K562 (cell line): ENCODE results near the gene ZNF646. TPM values are rescaled to one million over a fixed set of nuclear protein-coding genes. Genes with fewer than 3 reads are reported as not detected.

Experiments used
- ATF1 ChIP-seq, 2 experiments: fragments of 450-650 bp in 1 of 2; IDR thresholded peaks; 2 replicates each; pipeline ENCODE4 v1.6.1; 2016; ENCODE audit warnings: missing compliant biosample characterization in 1 of 2, missing genetic modification characterization in 1 of 2
- CBX2 ChIP-seq: fragments of 200-600 bp; sonication (generic); IDR thresholded peaks from one replicate; pipeline ENCODE4 v1.6.1; 2012; ENCODE audit warnings: mild to moderate bottlenecking, low read length, inconsistent platforms; ENCODE audit not compliant: insufficient read depth, poor library complexity, severe bottlenecking
- CREB3 ChIP-seq: fragments of 450-650 bp; conservative IDR thresholded peaks from 2 replicates; pipeline ENCODE4 v1.6.1; 2016; ENCODE audit warnings: missing genetic modification characterization, low read depth, mild to moderate bottlenecking, missing compliant biosample characterization, moderate library complexity
- FOXO4 ChIP-seq: fragments of 450-650 bp; formaldehyde crosslinking; IDR thresholded peaks from 2 replicates; pipeline ENCODE4 v1.4.0; 2020; ENCODE audit warnings: mild to moderate bottlenecking, moderate library complexity
- GATAD2A ChIP-seq: fragments of 450-650 bp; IDR thresholded peaks from 2 replicates; pipeline ENCODE4 v1.6.1; 2017
- NFE2L1 ChIP-seq: fragments of 450-650 bp; IDR thresholded peaks from 2 replicates; pipeline ENCODE4 v1.6.1; 2016; ENCODE audit warnings: missing genetic modification characterization, low read depth, mild to moderate bottlenecking, missing compliant biosample characterization, moderate library complexity, borderline replicate concordance
- NR2C1 ChIP-seq, 2 experiments: fragments of 450-650 bp; IDR thresholded peaks; 2 replicates each; pipeline ENCODE4 v1.6.1; 2017; ENCODE audit warnings: mild to moderate bottlenecking in 2 of 2, antibody characterized with exemption in 1 of 2, inconsistent platforms in 1 of 2, missing compliant biosample characterization in 1 of 2, missing genetic modification characterization in 1 of 2
- RFX1 ChIP-seq: fragments of 450-650 bp; IDR thresholded peaks from 2 replicates; pipeline ENCODE4 v1.6.1; 2016; ENCODE audit warnings: mild to moderate bottlenecking, moderate library complexity
- RNF219 ChIP-seq: fragments of 250-450 bp; sonication (Bioruptor Pico); IDR thresholded peaks from 2 replicates; pipeline ENCODE4 v1.5.0; 2022; ENCODE audit warnings: mild to moderate bottlenecking
- RUNX1 ChIP-seq: sonication (generic); IDR thresholded peaks from 2 replicates; pipeline ENCODE4 v1.6.1; 2016; ENCODE audit warnings: antibody characterized with exemption, low read depth
- SP1 ChIP-seq: sonication (generic); formaldehyde crosslinking; IDR thresholded peaks from 2 replicates; pipeline ENCODE4 v1.8.1; 2022; ENCODE audit warnings: mild to moderate bottlenecking, missing genetic modification reagents
- STAT5B ChIP-seq: fragments of 250-450 bp; sonication (Bioruptor Pico); IDR thresholded peaks from 2 replicates; pipeline ENCODE4 v1.8.0; 2021; ENCODE audit warnings: mild to moderate bottlenecking, inconsistent platforms
- THAP12 ChIP-seq: fragments of 250-450 bp; sonication (Bioruptor Pico); IDR thresholded peaks from 2 replicates; pipeline ENCODE4 v1.9.0; 2021; ENCODE audit warnings: mild to moderate bottlenecking, inconsistent platforms
- THRB ChIP-seq: fragments of 450-650 bp; formaldehyde crosslinking; conservative IDR thresholded peaks from 2 replicates; pipeline ENCODE4 v1.4.0; 2022; ENCODE audit warnings: mild to moderate bottlenecking, missing genetic modification characterization
- TRIM28 ChIP-seq: fragments of 450-650 bp; IDR thresholded peaks from 2 replicates; pipeline ENCODE4 v1.6.1; 2017
- ZBTB17 ChIP-seq: fragments of 450-650 bp; formaldehyde crosslinking; IDR thresholded peaks from 2 replicates; pipeline ENCODE4 v1.4.0; 2020; ENCODE audit warnings: mild to moderate bottlenecking
- ZNF146 ChIP-seq: IDR thresholded peaks from one replicate; pipeline ENCODE4 v1.6.1; 2018; ENCODE audit warnings: missing compliant biosample characterization; ENCODE audit not compliant: unreplicated experiment
- ZNF274 ChIP-seq: IDR thresholded peaks from 2 replicates; pipeline ENCODE4 v1.6.1; 2011; ENCODE audit warnings: low read depth, mild to moderate bottlenecking, low read length, moderate library complexity, borderline replicate concordance
- polyA plus RNA-seq, 8 experiments: library from polyadenylated mRNA; depleted of rRNA in 4 of 8; stranded (reverse) in 5 of 8; unstranded in 3 of 8; fragments of >200 nt; fragmentation: Nextera tagmentation in 2 of 8; fragmentation: Illumina TruSeq in 1 of 8; extraction: Ambion mirVana in 2 of 8; extraction: Trizol in 1 of 8; gene quantifications; 2 replicates each; pipeline versions ENCODE4 v1.2.1 to v1.2.3, GENCODE V29; 2011 to 2014; ENCODE audit warnings: inconsistent platforms in 1 of 8, missing spikeins in 1 of 8
- total RNA-seq, 7 experiments: library from RNA; depleted of rRNA in 6 of 7; stranded (reverse); fragments of >200 nt in 6 of 7; fragmentation: Illumina TruSeq in 2 of 7; extraction: Trizol in 2 of 7; gene quantifications; 2 replicates each; pipeline versions ENCODE4 v1.2.1 to v1.2.3, GENCODE V29; 2011 to 2021; ENCODE audit warnings: low replicate concordance in 1 of 7

ZNF646 gene
- total and polyA plus RNA-seq, 9 of the 15 experiments (the other 6 are each of a cell fraction or from before 2014, with no cell fraction given): 0.08 to 20.6 (median 8.0) TPM

GRCh38 chr16:31032736-31033708 is 41.2 kb upstream of the ZNF646 start, which contains the start of gene STX4 (continued):
- TF ChIP-seq CBX2 (no peak), SP1 (CRISPR knock-in tag) (peak; percentile 86), THRB (CRISPR knock-in tag) (peak; percentile 50; the same call in 1 of the 2 replicates), ZBTB17 (CRISPR knock-in tag) (peak; percentile 81), FOXO4 (peak; percentile 71; the same call in 1 of the 2 replicates), RUNX1 (no peak), THAP12 (CRISPR knock-in tag) (peak; percentile 16; the same call in 1 of the 2 replicates), STAT5B (no peak), ATF1 (CRISPR knock-in tag; IDR thresholded peaks at IDR 0.05) (peak; percentile 68), ATF1 (tag; IDR thresholded peaks at IDR 0.05) (peak; percentile 99), RFX1 (no peak), TRIM28 (peak; percentile 66; the same call in 1 of the 2 replicates), CREB3 (peak; percentile 75), NR2C1 (IDR thresholded peaks at IDR 0.05) (peak; percentile 80), NR2C1 (tag; IDR thresholded peaks at IDR 0.05) (peak; percentile 82), ZNF274 (no peak), GATAD2A (peak; percentile 33; the same call in 1 of the 2 replicates), ZNF146 (CRISPR knock-in tag) (no peak), NFE2L1 (tag) (no peak), RNF219 (CRISPR knock-in tag) (no peak)
